ENCODE data around the gene EHD1. TPM values are rescaled to one million over a fixed set of nuclear protein-coding genes. Genes with fewer than 3 reads are reported as not detected.
A peak's percentile ranks its signal among the peaks of the same experiment; 100 is the strongest.

EHD1 gene
- polyA plus RNA-seq, 1 donor (not counting 4 experiments of a cell fraction or from before 2014, with no cell fraction given), result 73.9 TPM

GRCh38 chr11:64882243-64882642 lies 3.8 kb upstream of the EHD1 start:
- dilution Hi-C loops (cut with MboI; ENCODE audit: extremely low pct_ligation_motif_present, low sequenced_read_pairs), result no loop called here
- no peak overlapping the region for H3K27ac ChIP-seq (ENCODE audit: control insufficient read depth, insufficient read depth, low read length)

DNA sequence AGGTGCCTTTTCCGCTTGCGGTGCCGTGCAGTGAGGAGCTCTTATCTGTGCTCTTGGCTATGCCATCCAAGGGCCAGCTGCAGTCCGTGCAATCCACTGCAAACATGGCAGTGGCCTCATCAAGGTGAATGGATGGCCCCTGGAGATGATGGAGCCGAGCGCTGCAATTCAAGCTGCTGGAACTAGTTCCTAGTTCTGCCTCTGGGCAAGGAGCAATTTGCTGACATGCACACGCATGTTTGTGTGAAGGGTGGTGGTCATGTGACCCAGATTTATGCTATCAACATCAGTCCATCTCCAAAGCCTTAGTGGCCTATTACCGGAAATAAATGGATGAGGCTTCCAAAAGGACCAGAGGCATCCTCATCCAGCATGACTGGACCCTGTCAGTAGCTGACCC lies 3.1 kb upstream of the EHD1 start:
- Histone ChIP-seq H3K27ac (ENCODE audit: control insufficient read depth, insufficient read depth, low read length) (no peak overlapping the region), H3K27me3 (ENCODE audit: control insufficient read depth, extremely low read depth, insufficient read depth, low read length) (no peaks in the 10 kb centered on the region), H3K9me1 (ENCODE audit: control insufficient read depth, extremely low read depth, insufficient read depth, low read length) (peaks cover 2% of the 10 kb centered on the region), H3K4me3 (ENCODE audit: control insufficient read depth in 2 of 3, extremely low read depth in 1 of 3, insufficient read depth in 2 of 3, low read depth in 1 of 3, low read length in 3 of 3) (no peak overlapping the region), H3K36me3 (ENCODE audit: control insufficient read depth in 2 of 2, extremely low read depth in 1 of 2, insufficient read depth in 2 of 2, low read length in 2 of 2) (peaks cover 0 to under 1% of the 10 kb centered on the region in 2 experiments), H4K20me1 (ENCODE audit: control insufficient read depth, extremely low read depth, insufficient read depth, low read length) (peaks cover 5% of the 10 kb centered on the region), H3K79me2 (ENCODE audit: control insufficient read depth, insufficient read depth, low read length) (peaks cover 19% of the 10 kb centered on the region), H3K4me2 (ENCODE audit: control insufficient read depth, extremely low read depth, insufficient read depth, low read depth, low read length) (peak overlapping the region; percentile 29), H3K9me3 (ENCODE audit: control insufficient read depth, low read depth, low read length) (no peaks in the 10 kb centered on the region), H3K4me1 (ENCODE audit: control insufficient read depth, extremely low read depth, insufficient read depth, low read length) (peaks cover 30% of the 10 kb centered on the region), H2AFZ (ENCODE audit: control insufficient read depth, low read length) (no peak overlapping the region), H3K9ac (ENCODE audit: control insufficient read depth, extremely low read depth, insufficient read depth, low read length) (no peak overlapping the region)
- dilution Hi-C loops (cut with MboI; ENCODE audit: extremely low pct_ligation_motif_present, low sequenced_read_pairs), result no loop called here
- no peak for TF ChIP-seq EZH2 (IDR thresholded peaks at IDR 0.05; ENCODE audit: low read length)
- TF ChIP-seq, protein P1, sequence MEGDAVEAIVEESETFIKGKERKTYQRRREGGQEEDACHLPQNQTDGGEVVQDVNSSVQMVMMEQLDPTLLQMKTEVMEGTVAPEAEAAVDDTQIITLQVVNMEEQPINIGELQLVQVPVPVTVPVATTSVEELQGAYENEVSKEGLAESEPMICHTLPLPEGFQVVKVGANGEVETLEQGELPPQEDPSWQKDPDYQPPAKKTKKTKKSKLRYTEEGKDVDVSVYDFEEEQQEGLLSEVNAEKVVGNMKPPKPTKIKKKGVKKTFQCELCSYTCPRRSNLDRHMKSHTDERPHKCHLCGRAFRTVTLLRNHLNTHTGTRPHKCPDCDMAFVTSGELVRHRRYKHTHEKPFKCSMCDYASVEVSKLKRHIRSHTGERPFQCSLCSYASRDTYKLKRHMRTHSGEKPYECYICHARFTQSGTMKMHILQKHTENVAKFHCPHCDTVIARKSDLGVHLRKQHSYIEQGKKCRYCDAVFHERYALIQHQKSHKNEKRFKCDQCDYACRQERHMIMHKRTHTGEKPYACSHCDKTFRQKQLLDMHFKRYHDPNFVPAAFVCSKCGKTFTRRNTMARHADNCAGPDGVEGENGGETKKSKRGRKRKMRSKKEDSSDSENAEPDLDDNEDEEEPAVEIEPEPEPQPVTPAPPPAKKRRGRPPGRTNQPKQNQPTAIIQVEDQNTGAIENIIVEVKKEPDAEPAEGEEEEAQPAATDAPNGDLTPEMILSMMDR (optimal IDR thresholded peaks at IDR 0.05 in 1 of 3, IDR thresholded peaks at IDR 0.05 in 1 of 3, conservative IDR thresholded peaks at IDR 0.05 in 1 of 3; ENCODE audit: extremely low read depth in 1 of 3, insufficient read depth in 2 of 3, low read length in 3 of 3), result no peak
- peak; percentile 80 for FAIRE-seq
- DNase-seq (ENCODE audit: low read depth, low spot score), result peak; percentile 54

More at GRCh38 chr11:64882243-64882642, 3.8 kb upstream of the EHD1 start:
- TF ChIP-seq EZH2 (IDR thresholded peaks at IDR 0.05; ENCODE audit: low read length), result no peak
- TF ChIP-seq, protein P1 (optimal IDR thresholded peaks at IDR 0.05 in 1 of 3, IDR thresholded peaks at IDR 0.05 in 1 of 3, conservative IDR thresholded peaks at IDR 0.05 in 1 of 3; ENCODE audit: extremely low read depth in 1 of 3, insufficient read depth in 2 of 3, low read length in 3 of 3), result no peak
- no peaks in the 10 kb centered on the region for H3K27me3 ChIP-seq (ENCODE audit: control insufficient read depth, extremely low read depth, insufficient read depth, low read length)
- FAIRE-seq, result no peak
- H3K36me3 ChIP-seq (ENCODE audit: control insufficient read depth in 2 of 2, extremely low read depth in 1 of 2, insufficient read depth in 2 of 2, low read length in 2 of 2), result no peaks in the 10 kb centered on the region
- no peak for DNase-seq (ENCODE audit: low read depth, low spot score)
- no peaks in the 10 kb centered on the region for H3K9me3 ChIP-seq (ENCODE audit: control insufficient read depth, low read depth, low read length)
- no peaks in the 10 kb centered on the region for H4K20me1 ChIP-seq (ENCODE audit: control insufficient read depth, extremely low read depth, insufficient read depth, low read length)
- peaks cover 2% of the 10 kb centered on the region for H3K9me1 ChIP-seq (ENCODE audit: control insufficient read depth, extremely low read depth, insufficient read depth, low read length)
- peaks cover 11% of the 10 kb centered on the region for H3K79me2 ChIP-seq (ENCODE audit: control insufficient read depth, insufficient read depth, low read length)
- H3K9ac ChIP-seq (ENCODE audit: control insufficient read depth, extremely low read depth, insufficient read depth, low read length), result no peak overlapping the region
- no peak overlapping the region for H3K4me3 ChIP-seq (ENCODE audit: control insufficient read depth in 2 of 3, extremely low read depth in 1 of 3, insufficient read depth in 2 of 3, low read depth in 1 of 3, low read length in 3 of 3)
- H3K4me1 ChIP-seq (ENCODE audit: control insufficient read depth, extremely low read depth, insufficient read depth, low read length), result peaks cover 26% of the 10 kb centered on the region
- no peak overlapping the region for H3K4me2 ChIP-seq (ENCODE audit: control insufficient read depth, extremely low read depth, insufficient read depth, low read depth, low read length)
- no peak overlapping the region for H2AFZ ChIP-seq (ENCODE audit: control insufficient read depth, low read length)
